OCI-LY7 (cell line): ENCODE data around the gene BTBD17. TPM values are rescaled to one million over a fixed set of nuclear protein-coding genes. Genes with fewer than 3 reads are reported as not detected.

Experiments
- BruUV-seq: library from RNA; stranded (reverse); fragments of 400-500 nt; replicated peaks from 2 replicates; lab custom pipeline; 2021; lab: Mats Ljungman, UMichigan
- CTCF ChIA-PET: fragments of 300-600 bp; sonication (Branson Sonifier 250); formaldehyde crosslinking; loops from one replicate; lab custom pipeline; 2022; ENCODE audit warnings: antibody characterized with exemption; ENCODE audit not compliant: unreplicated experiment; lab: Charles Lee
- POLR2A ChIA-PET: fragments of 300-600 bp; sonication (Branson Sonifier 250); formaldehyde crosslinking; loops from one replicate; lab custom pipeline; 2022; ENCODE audit warnings: antibody characterized with exemption; lab: Charles Lee
- DNase-seq: peaks from one replicate; pipeline ENCODE4 v3.0.0-alpha.2; 2015; ENCODE audit warnings: low spot score
- H2AFZ ChIP-seq: fragments of 200-600 bp; sonication (generic), shearing (Covaris generic); 2 replicates; pipeline ENCODE4 v1.6.1; 2014; ENCODE audit warnings: mild to moderate bottlenecking, antibody characterized with exemption, low read length, moderate library complexity
- H3K27ac ChIP-seq: fragments of 200-600 bp; sonication (generic); 2 replicates; pipeline ENCODE4 v1.5.1; 2014; ENCODE audit warnings: mixed run types, low read depth, mild to moderate bottlenecking, moderate library complexity, low read length, inconsistent platforms; ENCODE audit not compliant: poor library complexity, severe bottlenecking
- H3K36me3 ChIP-seq: fragments of 200-600 bp; sonication (generic); 2 replicates; pipeline ENCODE4 v1.6.1; 2014; ENCODE audit warnings: mild to moderate bottlenecking, antibody characterized with exemption, low read length, moderate library complexity, mixed read lengths; ENCODE audit not compliant: insufficient read depth
- H3K4me1 ChIP-seq: fragments of 200-600 bp; sonication (generic); 2 replicates; pipeline ENCODE4 v1.5.1; 2014; ENCODE audit warnings: mild to moderate bottlenecking, low read length; ENCODE audit not compliant: insufficient read depth, poor library complexity, severe bottlenecking
- H3K4me2 ChIP-seq: fragments of 200-600 bp; sonication (generic); 2 replicates; pipeline ENCODE4 v1.6.1; 2014; ENCODE audit warnings: mild to moderate bottlenecking, low read length
- H3K4me3 ChIP-seq: fragments of 200-600 bp; sonication (generic); 2 replicates; pipeline ENCODE4 v1.5.1; 2014; ENCODE audit warnings: mild to moderate bottlenecking, low read depth, low read length; ENCODE audit not compliant: poor library complexity, severe bottlenecking
- H3K79me2 ChIP-seq: fragments of 200-600 bp; sonication (generic); 2 replicates; pipeline ENCODE4 v1.6.1; 2016; ENCODE audit warnings: low read depth, mild to moderate bottlenecking, low read length, moderate library complexity, mixed read lengths; ENCODE audit not compliant: insufficient read depth
- H3K9me2 ChIP-seq: fragments of 200-600 bp; sonication (generic); 2 replicates; pipeline ENCODE4 v1.6.1; 2016; ENCODE audit warnings: mild to moderate bottlenecking, low read length, mixed read lengths; ENCODE audit not compliant: insufficient read depth
- H3K9me3 ChIP-seq: fragments of 200-600 bp; sonication (generic); 2 replicates; pipeline ENCODE4 v1.6.1; 2014; ENCODE audit warnings: mild to moderate bottlenecking, mixed run types, low read length, mixed read lengths
- H4K20me1 ChIP-seq: fragments of 200-600 bp; sonication (generic); 2 replicates; pipeline ENCODE4 v1.6.1; 2014; ENCODE audit warnings: mild to moderate bottlenecking, antibody characterized with exemption, low read length, moderate library complexity, mixed read lengths; ENCODE audit not compliant: insufficient read depth
- CTCF ChIP-seq: fragments of 200-600 bp; sonication (generic); conservative IDR thresholded peaks from 2 replicates; pipeline ENCODE4 v1.5.1; 2014; ENCODE audit warnings: mild to moderate bottlenecking, antibody characterized with exemption, low read length, moderate library complexity, mixed read lengths
- EZH2phosphoT487 ChIP-seq: fragments of 200-600 bp; sonication (generic); IDR thresholded peaks from 2 replicates; pipeline ENCODE4 v1.6.1; 2018; ENCODE audit warnings: low read depth, borderline replicate concordance, mild to moderate bottlenecking, mixed run types, antibody characterized with exemption, low read length, moderate library complexity, mixed read lengths
- intact Hi-C: fragments of 100-400 bp; cut with micrococcal nuclease; formaldehyde crosslinking; loops from one replicate; pipeline ENCODE4 v1.10.0; 2022; ENCODE audit not compliant: unreplicated experiment
- total RNA-seq, 2 experiments: library from RNA; depleted of rRNA in 1 of 2; stranded (reverse); fragments of >200 nt in 1 of 2; shearing (Covaris generic) in 1 of 2; gene quantifications; 2 replicates each; pipeline ENCODE4 v1.2.3, GENCODE V29; 2014 to 2022

The BTBD17 gene
- total RNA-seq, 2 experiments from 2014 or later = not detected

- no peak overlapping the region for H3K27ac ChIP-seq
- H3K4me2 ChIP-seq = no peak overlapping the region
- intact Hi-C loops = no loop called here
- ChIA-PET POLR2A (no interaction called here), CTCF (no interaction called here)
- TF ChIP-seq EZH2phosphoT487 (no peak), CTCF (no peak)
- no peak overlapping the region for H2AFZ ChIP-seq
- no peaks in the 10 kb centered on the region for H3K4me1 ChIP-seq
- no peak overlapping the region for H3K4me3 ChIP-seq
- no peaks in the 10 kb centered on the region for H3K36me3 ChIP-seq
- no peaks in the 10 kb centered on the region for H3K9me3 ChIP-seq
- no peaks in the 10 kb centered on the region for H3K9me2 ChIP-seq
- no TSS peak for BruUV-seq
- no peak for DNase-seq
- no peaks in the 10 kb centered on the region for H4K20me1 ChIP-seq
- H3K79me2 ChIP-seq = no peaks in the 10 kb centered on the region
Measured at GRCh38 chr17:74356646-74357465, 4.8 kb downstream of the BTBD17 start.

- H3K36me3 ChIP-seq = no peaks in the 10 kb centered on the region
- ChIA-PET POLR2A (no interaction called here), CTCF (no interaction called here)
- no peaks in the 10 kb centered on the region for H3K9me2 ChIP-seq
- no peak overlapping the region for H2AFZ ChIP-seq
- intact Hi-C loops = no loop called here
- H3K9me3 ChIP-seq = no peaks in the 10 kb centered on the region
- H3K4me1 ChIP-seq = no peaks in the 10 kb centered on the region
- H3K4me2 ChIP-seq = no peak overlapping the region
- no peak for TF ChIP-seq EZH2phosphoT487
- TF ChIP-seq CTCF = no peak
- no peaks in the 10 kb centered on the region for H4K20me1 ChIP-seq
- DNase-seq = no peak
- no peak overlapping the region for H3K4me3 ChIP-seq
- H3K79me2 ChIP-seq = no peaks in the 10 kb centered on the region
- H3K27ac ChIP-seq = no peak overlapping the region
- BruUV-seq = no TSS peak
Measured at GRCh38 chr17:74355065-74355464, 6.6 kb downstream of the BTBD17 start.

GRCh38 chr17:74354561-74354960 is 7.1 kb downstream of the BTBD17 start:
- POLR2A ChIA-PET = no interaction called here
- no peak for TF ChIP-seq CTCF
- no peak for TF ChIP-seq EZH2phosphoT487
- Histone ChIP-seq H3K4me2 (no peak overlapping the region), H3K4me1 (no peaks in the 10 kb centered on the region), H2AFZ (no peak overlapping the region), H3K27ac (no peak overlapping the region), H3K36me3 (no peaks in the 10 kb centered on the region), H4K20me1 (no peaks in the 10 kb centered on the region), H3K4me3 (no peak overlapping the region), H3K79me2 (no peaks in the 10 kb centered on the region), H3K9me3 (no peaks in the 10 kb centered on the region), H3K9me2 (no peaks in the 10 kb centered on the region)
- intact Hi-C loops = loop anchor here (1.0 to 5.0 kb wide), 2 partner anchors 53 to 142 kb away; partner anchors contain the start of gene TTYH2
- no TSS peak for BruUV-seq
- DNase-seq = no peak
- CTCF ChIA-PET = no interaction called here
